ENCODE measurements around the gene AQP7.

DNA sequence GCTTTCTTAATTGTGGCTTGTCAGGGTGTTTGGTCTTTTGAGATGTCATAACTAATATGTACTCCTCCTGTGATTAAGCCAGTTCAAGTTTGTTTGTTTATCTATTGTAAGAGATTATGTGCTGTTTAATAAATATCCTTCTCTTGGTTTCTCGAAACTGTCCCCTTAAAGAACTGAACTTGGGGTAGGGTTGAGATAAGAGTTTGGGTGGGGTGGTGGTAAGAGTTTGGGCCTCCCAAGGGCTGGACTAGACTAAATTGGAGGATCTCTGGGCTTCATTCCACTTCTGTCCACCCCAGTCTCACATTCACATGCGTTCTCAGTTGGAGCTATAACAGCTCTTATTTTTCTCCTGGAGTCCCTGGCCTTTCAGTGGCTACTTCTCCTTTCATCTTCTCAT lies 38.2 kb downstream of the AQP7 start:
- TF ChIP-seq CTCF (tag by site-specific recombination; IDR thresholded peaks at IDR 0.05) (no peak), ZNF837 (tag by site-specific recombination; IDR thresholded peaks at IDR 0.05) (no peak), ZNF677 (tag by site-specific recombination; IDR thresholded peaks at IDR 0.05) (no peak), YY1 (tag by site-specific recombination; IDR thresholded peaks at IDR 0.05) (no peak), ZNF433 (tag by site-specific recombination; IDR thresholded peaks at IDR 0.05; ENCODE audit: low read depth) (no peak), ZNF362 (tag by site-specific recombination; IDR thresholded peaks at IDR 0.05) (no peak), ZBTB20 (tag by site-specific recombination; IDR thresholded peaks at IDR 0.05) (no peak), ZNF121 (tag by site-specific recombination; IDR thresholded peaks at IDR 0.05) (no peak), ZNF23 (tag by site-specific recombination; IDR thresholded peaks at IDR 0.05; ENCODE audit: borderline replicate concordance) (no peak)
- TF ChIP-seq, protein P1, sequence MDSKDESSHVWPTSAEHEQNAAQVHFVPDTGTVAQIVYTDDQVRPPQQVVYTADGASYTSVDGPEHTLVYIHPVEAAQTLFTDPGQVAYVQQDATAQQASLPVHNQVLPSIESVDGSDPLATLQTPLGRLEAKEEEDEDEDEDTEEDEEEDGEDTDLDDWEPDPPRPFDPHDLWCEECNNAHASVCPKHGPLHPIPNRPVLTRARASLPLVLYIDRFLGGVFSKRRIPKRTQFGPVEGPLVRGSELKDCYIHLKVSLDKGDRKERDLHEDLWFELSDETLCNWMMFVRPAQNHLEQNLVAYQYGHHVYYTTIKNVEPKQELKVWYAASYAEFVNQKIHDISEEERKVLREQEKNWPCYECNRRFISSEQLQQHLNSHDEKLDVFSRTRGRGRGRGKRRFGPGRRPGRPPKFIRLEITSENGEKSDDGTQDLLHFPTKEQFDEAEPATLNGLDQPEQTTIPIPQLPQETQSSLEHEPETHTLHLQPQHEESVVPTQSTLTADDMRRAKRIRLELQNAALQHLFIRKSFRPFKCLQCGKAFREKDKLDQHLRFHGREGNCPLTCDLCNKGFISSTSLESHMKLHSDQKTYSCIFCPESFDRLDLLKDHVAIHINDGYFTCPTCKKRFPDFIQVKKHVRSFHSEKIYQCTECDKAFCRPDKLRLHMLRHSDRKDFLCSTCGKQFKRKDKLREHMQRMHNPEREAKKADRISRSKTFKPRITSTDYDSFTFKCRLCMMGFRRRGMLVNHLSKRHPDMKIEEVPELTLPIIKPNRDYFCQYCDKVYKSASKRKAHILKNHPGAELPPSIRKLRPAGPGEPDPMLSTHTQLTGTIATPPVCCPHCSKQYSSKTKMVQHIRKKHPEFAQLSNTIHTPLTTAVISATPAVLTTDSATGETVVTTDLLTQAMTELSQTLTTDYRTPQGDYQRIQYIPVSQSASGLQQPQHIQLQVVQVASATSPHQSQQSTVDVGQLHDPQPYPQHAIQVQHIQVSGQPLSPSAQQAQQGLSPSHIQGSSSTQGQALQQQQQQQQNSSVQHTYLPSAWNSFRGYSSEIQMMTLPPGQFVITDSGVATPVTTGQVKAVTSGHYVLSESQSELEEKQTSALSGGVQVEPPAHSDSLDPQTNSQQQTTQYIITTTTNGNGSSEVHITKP (tag by site-specific recombination; IDR thresholded peaks at IDR 0.05), result no peak

All from HEK293 (cell line).